T follicular helper cell (primary cell): ENCODE results near the gene ABCC9.
"Not testable (repeated sequence)": the region's sequence is repeated elsewhere in the genome, so short reads cannot be mapped to it uniquely, and the experiment has no call there.

Experiments used
- DNase-seq: peaks from one replicate; pipeline ENCODE4 v3.0.0-alpha.2; 2020; ENCODE audit warnings: low read depth

The ABCC9 gene

GRCh38 chr12:21933656-21934055, 7.6 kb downstream of the ABCC9 start:
- DNase-seq: no peak

DNA sequence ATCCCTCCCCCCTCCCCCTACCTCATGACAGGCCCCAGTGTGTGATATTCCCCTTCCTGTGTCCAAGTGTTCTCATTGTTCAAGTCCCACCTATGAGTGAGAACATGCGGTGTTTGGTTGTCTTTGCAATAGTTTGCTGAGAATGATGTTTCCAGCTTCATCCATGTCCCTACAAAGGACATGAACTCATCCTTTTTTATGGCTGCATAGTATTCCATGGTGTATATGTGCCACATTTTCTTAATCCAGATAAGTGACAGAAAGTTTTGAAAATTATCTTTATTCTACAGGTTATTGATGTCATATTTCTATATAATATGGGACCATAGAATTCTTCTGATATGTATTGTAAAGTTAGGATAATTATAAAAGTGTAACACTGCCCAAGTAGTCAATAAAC, 11.3 kb downstream of the ABCC9 start:
- DNase-seq: not testable (repeated sequence)

DNA sequence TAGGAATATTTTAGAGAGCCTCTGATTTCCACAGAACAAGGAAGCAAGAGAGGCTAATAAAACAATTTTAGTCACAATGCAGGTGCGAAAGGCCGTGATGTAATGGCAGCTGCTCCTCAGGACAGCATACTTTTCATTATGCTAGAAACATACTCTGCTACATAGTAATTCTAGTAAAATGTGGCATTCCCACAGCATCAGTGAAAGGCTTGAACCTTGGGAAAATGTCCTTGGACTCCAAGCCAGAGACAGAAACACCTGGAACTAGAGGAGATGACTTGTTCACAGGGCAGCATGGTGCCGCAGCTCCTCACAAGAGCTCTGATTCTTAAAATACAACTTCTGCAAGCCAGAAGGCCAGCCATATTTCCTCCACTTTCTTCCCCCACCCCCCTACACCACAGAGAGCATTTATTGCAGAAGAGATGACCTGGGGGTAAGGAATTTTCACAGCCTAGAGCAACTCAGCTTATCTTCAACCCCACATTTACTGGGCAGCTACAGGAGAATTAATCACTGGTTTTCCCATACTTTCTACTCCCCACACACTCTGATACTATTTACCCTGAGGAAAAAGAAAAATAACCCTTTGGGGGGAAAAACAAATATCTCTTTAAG, 15.8 kb downstream of the ABCC9 start:
- DNase-seq: no peak

DNA sequence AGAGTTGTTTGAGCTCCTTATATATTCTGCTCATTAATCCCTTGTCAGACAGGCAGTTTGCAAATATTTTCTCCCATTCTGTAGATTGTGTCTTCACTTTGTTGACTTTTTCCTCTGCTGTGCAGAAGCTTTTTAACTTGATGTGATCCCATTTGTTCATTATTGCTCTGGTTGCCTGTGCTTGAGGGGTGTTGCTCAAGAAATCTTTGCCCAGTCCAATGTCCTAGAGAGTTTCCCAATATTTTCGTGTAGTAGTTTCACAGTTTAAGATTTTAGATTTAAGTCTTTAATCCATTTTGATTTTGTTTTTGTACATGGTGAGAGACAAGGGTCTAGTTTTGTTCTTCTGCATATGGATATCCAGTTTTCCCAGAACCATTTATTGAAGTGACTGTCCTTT, 19.8 kb downstream of the ABCC9 start:
- DNase-seq: no peak

GRCh38 chr12:21918456-21918855, 22.8 kb downstream of the ABCC9 start:
- DNase-seq: no peak

DNA sequence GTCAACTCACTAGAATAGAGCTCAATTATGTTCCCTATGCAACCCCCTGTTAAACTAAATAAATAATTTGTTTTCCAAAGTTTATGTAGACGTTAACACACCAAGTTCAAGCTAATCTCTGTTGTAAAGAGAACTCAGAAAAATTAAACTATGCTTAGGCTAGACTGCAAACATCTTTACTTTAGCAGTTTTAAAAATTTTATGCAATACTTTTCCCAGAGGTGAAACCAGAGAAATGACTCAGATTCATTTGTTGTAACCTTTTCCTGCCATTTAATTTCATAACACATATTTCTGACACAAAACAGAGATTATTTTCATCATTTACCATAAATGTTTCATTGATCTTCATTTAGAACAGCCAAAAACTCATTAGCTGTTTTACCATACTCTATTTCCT, 27.4 kb downstream of the ABCC9 start:
- DNase-seq: no peak

- DNase-seq: no peak
Observed at GRCh38 chr12:21912318-21912717, 28.9 kb downstream of the ABCC9 start.

DNA sequence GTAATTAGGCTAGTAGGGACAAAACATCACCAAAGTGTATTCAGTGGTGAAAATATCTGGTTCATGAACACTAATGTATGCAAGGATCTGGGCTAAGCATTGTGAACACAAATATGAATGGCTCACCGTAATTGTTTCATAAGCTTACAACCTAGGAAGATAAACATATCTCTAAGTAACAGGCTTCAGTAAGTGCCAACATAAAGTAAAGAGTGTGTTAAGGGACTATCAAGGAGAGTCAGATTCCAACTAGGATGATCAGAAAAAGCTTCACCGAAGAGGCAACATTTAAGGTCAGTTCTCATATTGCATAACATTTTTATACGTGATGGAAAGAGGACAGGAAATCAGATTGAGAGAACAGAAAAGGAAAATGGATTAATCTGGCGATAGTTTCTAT, 29.4 kb downstream of the ABCC9 start:
- DNase-seq: no peak

DNA sequence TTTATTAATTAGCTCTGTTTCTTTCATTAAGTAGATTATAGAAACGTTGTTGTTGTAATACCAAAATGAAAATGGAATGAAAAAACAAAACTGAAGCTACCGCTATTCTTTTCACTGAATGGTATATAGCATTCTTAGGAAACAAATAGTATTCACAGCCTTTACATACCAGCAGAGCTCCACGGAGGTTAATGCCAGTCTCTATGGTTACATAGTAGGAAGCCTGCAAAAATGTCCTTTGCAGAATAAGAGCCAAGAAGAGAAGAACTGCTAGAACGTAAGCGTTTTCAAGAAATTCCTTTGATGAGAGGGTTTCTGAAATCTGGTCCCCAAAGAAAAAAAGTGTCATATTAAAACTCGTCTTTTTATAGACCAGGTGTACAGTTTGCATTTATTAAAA, 30.6 kb downstream of the ABCC9 start:
- DNase-seq: no peak

DNA sequence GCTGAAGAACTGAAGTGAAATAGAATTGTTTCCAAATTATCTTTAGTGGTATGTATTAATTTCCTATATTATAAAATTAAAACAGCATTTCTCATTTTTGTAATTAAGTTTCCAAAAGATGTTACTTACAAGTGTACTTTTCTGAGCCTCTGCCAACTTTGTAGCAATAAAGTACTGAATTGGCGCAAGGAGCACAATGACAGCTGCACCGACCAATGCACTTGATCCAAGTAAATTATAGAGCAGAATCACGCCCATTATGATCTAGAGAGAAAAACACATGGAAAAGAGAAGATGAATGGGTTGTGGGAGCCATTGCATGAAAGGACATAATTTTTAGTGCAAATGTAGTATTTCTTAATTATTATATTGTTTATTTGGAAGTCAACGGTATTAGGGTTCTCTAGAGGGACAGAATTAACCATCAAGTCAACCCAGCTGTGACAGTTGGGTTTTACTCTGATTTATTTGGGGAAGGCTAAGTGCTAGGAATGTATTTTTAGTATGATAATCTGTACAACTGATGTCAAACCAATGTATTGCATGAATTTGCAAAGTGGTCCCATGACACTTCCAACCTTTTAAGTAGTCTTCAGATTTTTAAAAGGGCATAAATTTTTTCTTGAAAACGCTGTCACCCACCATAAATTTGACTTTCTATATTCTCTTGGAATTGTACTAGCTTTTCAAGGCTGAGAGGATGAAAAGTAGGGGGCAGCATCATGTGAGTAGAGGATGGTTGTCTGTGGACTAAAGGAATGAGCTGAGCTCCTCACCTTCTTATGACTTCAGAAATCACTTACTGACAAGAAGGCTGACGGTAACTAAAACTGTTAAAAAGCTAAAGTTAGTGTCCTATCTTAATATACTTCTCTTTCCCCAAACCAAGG, 33.0 kb downstream of the ABCC9 start:
- no peak for DNase-seq

- DNase-seq: no peak
Observed at GRCh38 chr12:21906919-21907493, 34.2 kb downstream of the ABCC9 start.

- not testable (repeated sequence) for DNase-seq
Observed at GRCh38 chr12:21899532-21899931, 41.7 kb downstream of the ABCC9 start.

GRCh38 chr12:21895651-21896050, 45.6 kb downstream of the ABCC9 start:
- no peak for DNase-seq

GRCh38 chr12:21894792-21895595, 46.2 kb downstream of the ABCC9 start:
- no peak for DNase-seq

GRCh38 chr12:21893924-21894323, 47.3 kb downstream of the ABCC9 start:
- DNase-seq: no peak

GRCh38 chr12:21892341-21892740, 48.9 kb downstream of the ABCC9 start:
- no peak for DNase-seq

DNA sequence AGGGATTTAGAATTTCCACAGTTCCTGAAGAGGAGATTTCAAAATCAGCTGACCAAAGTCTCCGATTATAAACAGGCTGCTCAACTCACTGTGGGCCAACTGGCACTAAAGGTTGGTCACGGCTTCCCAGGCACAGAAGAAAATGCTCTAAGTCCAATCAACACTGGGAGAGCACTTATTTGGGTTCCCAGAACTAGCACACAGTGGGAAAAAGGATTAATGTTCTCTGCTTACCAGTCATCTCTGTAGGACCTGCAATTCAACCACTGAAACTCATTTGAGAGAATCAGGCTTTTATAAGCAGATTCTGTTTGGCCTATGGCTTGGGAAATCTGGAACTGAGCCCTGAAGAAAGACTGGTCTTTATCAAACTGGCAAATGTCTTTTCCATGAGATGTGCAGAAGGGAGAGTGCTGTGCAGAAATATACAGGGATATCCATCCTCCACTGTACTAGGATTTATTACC, 49.4 kb downstream of the ABCC9 start:
- DNase-seq: no peak

DNA sequence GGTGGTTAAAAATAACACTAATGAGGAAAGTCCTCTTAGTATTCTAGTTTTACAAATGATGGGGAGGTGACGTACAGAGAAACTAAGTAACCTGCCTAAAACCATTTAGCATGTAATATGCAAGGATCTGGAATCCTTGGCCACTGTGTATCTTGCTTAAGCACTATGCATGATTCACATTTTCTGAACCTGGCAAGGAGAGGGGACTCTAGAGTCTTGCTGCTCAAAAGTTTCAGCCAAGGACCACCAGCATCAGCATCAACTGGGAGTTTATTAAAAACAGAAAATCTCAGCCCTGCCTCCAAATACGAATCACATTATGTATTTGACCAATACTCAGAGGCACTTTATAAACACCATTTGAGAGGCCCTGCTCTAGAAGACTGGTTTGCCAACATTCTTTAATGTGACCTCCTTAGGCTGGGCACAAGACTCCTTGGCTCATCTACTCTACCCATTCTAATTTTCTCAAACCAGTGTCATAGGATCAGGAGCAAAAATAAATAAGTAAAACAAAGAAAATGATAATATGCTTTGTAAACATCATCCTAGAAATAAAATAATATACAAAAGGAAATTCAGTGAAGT, 52.9 kb downstream of the ABCC9 start:
- no peak for DNase-seq

GRCh38 chr12:21884936-21885335, 56.3 kb downstream of the ABCC9 start:
- no peak for DNase-seq

DNA sequence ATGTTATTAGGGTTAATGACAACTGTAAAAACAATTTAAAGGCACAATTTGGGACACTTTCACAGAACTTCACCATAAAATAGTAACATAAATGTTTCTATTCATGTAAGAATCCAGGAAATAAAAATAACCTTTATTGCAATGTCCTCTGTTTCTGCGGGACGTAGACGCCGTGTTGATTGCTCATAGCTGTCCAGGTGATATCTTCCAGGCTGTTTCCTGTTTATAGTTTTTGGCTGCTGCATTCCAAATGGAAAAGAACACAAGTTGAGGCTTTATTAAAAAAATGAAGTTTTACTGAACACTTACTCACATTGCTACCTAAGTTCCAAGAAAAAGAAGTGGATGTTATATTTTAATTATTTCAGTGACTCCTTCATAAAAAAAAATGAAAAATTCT, 58.6 kb downstream of the ABCC9 start:
- DNase-seq: no peak

- DNase-seq: no peak
Observed at GRCh38 chr12:21881965-21882364, 59.3 kb downstream of the ABCC9 start.

DNA sequence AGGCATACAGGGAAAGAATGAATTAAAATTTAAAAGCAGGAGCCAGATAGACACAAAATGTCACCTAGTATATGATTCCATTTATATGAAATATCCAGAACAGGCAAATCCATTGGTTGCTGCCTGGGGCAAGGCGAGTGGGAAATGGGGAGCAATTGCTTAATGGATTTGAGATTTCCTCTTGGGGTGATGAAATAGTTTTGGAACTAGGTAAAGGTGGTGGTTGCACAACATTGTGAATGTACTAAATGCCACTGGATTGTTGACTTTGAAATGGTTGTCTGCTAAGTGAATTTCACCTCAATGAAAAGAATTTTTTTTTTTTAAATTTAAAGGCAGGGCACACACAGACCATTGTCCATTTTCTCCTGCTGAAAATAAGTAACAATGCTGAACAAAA, 61.9 kb downstream of the ABCC9 start:
- DNase-seq: no peak
